H1 (cell line): ENCODE results near the gene FANCM. TPM values are rescaled to one million over a fixed set of nuclear protein-coding genes. Genes with fewer than 3 reads are reported as not detected.

ENCODE experiments used
- CHD2 ChIP-seq: IDR thresholded peaks from 2 replicates; pipeline ENCODE4 v1.6.1; 2012; ENCODE audit warnings: low read length, improper control_type of control experiment
- EGR1 ChIP-seq: IDR thresholded peaks from 2 replicates; pipeline ENCODE4 v1.6.1; 2011; ENCODE audit warnings: low read depth, low read length, borderline replicate concordance
- TAF7 ChIP-seq: optimal IDR thresholded peaks from 2 replicates; pipeline ENCODE3; 2011; ENCODE audit warnings: low read depth, mild to moderate bottlenecking, inconsistent platforms, low read length, moderate library complexity, borderline replicate concordance
- polyA plus RNA-seq, 7 experiments: library from polyadenylated mRNA; depleted of rRNA in 3 of 7; stranded (reverse) in 5 of 7; unstranded in 2 of 7; fragments of >200 nt in 5 of 7; fragments of 200-250 nt in 2 of 7; gene quantifications; 1 replicate in 5 of 7; 2 replicates in 1 of 7; 4 replicates in 1 of 7; pipeline versions ENCODE4 v1.2.1 to v1.2.3, GENCODE V29; 2011 to 2013; ENCODE audit warnings: missing spikeins in 2 of 7, mixed read lengths in 2 of 7
- total RNA-seq: library from RNA; stranded (reverse); fragmentation: NEBNext Ultra II Directional; extraction: Animal tissue kit (Norgen Biotek cat#: 25700); gene quantifications from 2 replicates; pipeline ENCODE4 v1.2.1, GENCODE V29; 2021
- TF ChIP-seq, protein P1 (sequence below): fragments of 300-600 bp; sonication (generic); IDR thresholded peaks from 2 replicates; pipeline ENCODE4 v1.7.1; 2012; ENCODE audit warnings: low read length, moderate library complexity, mild to moderate bottlenecking, inconsistent platforms; ENCODE audit not compliant: insufficient replicate concordance
- TF ChIP-seq, protein P2 (sequence below): IDR thresholded peaks from 2 replicates; pipeline ENCODE4 v1.6.1; 2012; ENCODE audit warnings: inconsistent platforms

Gene FANCM
- total and polyA plus RNA-seq, 2 of the 8 experiments (the other 6 are each of a cell fraction or from before 2014, with no cell fraction given) = 3.2 to 10.5 TPM

GRCh38 chr14:45103806-45104205, 31.9 kb upstream of the FANCM start (continued):
- TF ChIP-seq, protein P1, sequence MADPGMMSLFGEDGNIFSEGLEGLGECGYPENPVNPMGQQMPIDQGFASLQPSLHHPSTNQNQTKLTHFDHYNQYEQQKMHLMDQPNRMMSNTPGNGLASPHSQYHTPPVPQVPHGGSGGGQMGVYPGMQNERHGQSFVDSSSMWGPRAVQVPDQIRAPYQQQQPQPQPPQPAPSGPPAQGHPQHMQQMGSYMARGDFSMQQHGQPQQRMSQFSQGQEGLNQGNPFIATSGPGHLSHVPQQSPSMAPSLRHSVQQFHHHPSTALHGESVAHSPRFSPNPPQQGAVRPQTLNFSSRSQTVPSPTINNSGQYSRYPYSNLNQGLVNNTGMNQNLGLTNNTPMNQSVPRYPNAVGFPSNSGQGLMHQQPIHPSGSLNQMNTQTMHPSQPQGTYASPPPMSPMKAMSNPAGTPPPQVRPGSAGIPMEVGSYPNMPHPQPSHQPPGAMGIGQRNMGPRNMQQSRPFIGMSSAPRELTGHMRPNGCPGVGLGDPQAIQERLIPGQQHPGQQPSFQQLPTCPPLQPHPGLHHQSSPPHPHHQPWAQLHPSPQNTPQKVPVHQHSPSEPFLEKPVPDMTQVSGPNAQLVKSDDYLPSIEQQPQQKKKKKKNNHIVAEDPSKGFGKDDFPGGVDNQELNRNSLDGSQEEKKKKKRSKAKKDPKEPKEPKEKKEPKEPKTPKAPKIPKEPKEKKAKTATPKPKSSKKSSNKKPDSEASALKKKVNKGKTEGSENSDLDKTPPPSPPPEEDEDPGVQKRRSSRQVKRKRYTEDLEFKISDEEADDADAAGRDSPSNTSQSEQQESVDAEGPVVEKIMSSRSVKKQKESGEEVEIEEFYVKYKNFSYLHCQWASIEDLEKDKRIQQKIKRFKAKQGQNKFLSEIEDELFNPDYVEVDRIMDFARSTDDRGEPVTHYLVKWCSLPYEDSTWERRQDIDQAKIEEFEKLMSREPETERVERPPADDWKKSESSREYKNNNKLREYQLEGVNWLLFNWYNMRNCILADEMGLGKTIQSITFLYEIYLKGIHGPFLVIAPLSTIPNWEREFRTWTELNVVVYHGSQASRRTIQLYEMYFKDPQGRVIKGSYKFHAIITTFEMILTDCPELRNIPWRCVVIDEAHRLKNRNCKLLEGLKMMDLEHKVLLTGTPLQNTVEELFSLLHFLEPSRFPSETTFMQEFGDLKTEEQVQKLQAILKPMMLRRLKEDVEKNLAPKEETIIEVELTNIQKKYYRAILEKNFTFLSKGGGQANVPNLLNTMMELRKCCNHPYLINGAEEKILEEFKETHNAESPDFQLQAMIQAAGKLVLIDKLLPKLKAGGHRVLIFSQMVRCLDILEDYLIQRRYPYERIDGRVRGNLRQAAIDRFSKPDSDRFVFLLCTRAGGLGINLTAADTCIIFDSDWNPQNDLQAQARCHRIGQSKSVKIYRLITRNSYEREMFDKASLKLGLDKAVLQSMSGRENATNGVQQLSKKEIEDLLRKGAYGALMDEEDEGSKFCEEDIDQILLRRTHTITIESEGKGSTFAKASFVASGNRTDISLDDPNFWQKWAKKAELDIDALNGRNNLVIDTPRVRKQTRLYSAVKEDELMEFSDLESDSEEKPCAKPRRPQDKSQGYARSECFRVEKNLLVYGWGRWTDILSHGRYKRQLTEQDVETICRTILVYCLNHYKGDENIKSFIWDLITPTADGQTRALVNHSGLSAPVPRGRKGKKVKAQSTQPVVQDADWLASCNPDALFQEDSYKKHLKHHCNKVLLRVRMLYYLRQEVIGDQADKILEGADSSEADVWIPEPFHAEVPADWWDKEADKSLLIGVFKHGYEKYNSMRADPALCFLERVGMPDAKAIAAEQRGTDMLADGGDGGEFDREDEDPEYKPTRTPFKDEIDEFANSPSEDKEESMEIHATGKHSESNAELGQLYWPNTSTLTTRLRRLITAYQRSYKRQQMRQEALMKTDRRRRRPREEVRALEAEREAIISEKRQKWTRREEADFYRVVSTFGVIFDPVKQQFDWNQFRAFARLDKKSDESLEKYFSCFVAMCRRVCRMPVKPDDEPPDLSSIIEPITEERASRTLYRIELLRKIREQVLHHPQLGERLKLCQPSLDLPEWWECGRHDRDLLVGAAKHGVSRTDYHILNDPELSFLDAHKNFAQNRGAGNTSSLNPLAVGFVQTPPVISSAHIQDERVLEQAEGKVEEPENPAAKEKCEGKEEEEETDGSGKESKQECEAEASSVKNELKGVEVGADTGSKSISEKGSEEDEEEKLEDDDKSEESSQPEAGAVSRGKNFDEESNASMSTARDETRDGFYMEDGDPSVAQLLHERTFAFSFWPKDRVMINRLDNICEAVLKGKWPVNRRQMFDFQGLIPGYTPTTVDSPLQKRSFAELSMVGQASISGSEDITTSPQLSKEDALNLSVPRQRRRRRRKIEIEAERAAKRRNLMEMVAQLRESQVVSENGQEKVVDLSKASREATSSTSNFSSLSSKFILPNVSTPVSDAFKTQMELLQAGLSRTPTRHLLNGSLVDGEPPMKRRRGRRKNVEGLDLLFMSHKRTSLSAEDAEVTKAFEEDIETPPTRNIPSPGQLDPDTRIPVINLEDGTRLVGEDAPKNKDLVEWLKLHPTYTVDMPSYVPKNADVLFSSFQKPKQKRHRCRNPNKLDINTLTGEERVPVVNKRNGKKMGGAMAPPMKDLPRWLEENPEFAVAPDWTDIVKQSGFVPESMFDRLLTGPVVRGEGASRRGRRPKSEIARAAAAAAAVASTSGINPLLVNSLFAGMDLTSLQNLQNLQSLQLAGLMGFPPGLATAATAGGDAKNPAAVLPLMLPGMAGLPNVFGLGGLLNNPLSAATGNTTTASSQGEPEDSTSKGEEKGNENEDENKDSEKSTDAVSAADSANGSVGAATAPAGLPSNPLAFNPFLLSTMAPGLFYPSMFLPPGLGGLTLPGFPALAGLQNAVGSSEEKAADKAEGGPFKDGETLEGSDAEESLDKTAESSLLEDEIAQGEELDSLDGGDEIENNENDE = no peak
- TF ChIP-seq TAF7 = no peak
- TF ChIP-seq EGR1 = no peak
- TF ChIP-seq, protein P2, sequence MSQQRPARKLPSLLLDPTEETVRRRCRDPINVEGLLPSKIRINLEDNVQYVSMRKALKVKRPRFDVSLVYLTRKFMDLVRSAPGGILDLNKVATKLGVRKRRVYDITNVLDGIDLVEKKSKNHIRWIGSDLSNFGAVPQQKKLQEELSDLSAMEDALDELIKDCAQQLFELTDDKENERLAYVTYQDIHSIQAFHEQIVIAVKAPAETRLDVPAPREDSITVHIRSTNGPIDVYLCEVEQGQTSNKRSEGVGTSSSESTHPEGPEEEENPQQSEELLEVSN = no peak
- no peak for TF ChIP-seq CHD2
